Tibial artery (tissue), 4 donors: ENCODE results near the gene MICAL2.

ENCODE experiments used
- DNase-seq, 2 donors: peaks; one replicate each; pipeline ENCODE4 v3.0.0-alpha.2; 2019
- H3K27ac ChIP-seq, 2 donors: fragments of 200-600 bp; sonication (generic) in 1 of 2; 1 replicate in 1 of 2; 2 replicates in 1 of 2; pipeline ENCODE4 v1.5.1; 2018 to 2019; ENCODE audit warnings: mild to moderate bottlenecking in 1 of 2
- H3K27me3 ChIP-seq, 2 donors: fragments of 200-600 bp; sonication (generic) in 1 of 2; one replicate each; pipeline versions ENCODE4 v1.5.1 to v1.6.0; 2016 to 2019
- H3K36me3 ChIP-seq, 3 donors: fragments of 200-600 bp; sonication (generic) in 2 of 3; one replicate each; pipeline ENCODE4 v1.5.1; 2016 to 2019; ENCODE audit warnings: mild to moderate bottlenecking in 2 of 3
- H3K4me1 ChIP-seq, 4 donors: fragments of 200-600 bp; sonication (generic) in 2 of 4; 1 replicate in 3 of 4; 2 replicates in 1 of 4; pipeline ENCODE4 v1.5.1; 2016 to 2019
- H3K4me3 ChIP-seq, 2 donors: fragments of 200-600 bp; sonication (generic) in 1 of 2; 1 replicate in 1 of 2; 2 replicates in 1 of 2; pipeline ENCODE4 v1.5.1; 2018 to 2019; ENCODE audit warnings: mild to moderate bottlenecking in 2 of 2
- H3K9me3 ChIP-seq, 3 donors: fragments of 200-600 bp; sonication (generic) in 1 of 3; one replicate each; pipeline ENCODE4 v1.5.1; 2016 to 2019
- CTCF ChIP-seq, 2 experiments: fragments of 200-600 bp in 1 of 2; fragments of 450-650 bp in 1 of 2; IDR thresholded peaks; one replicate each; pipeline ENCODE4 v1.5.1; 2017 to 2019; ENCODE audit warnings: antibody characterized with exemption in 2 of 2, mild to moderate bottlenecking in 1 of 2, moderate library complexity in 1 of 2
- intact Hi-C: fragments of 100-400 bp; cut with DNase I; formaldehyde crosslinking; loops from one replicate; pipeline ENCODE4 v1.15.0; 2023; ENCODE audit warnings: low total_unique reads

Gene MICAL2

GRCh38 chr11:12253843-12254281 lies 143.5 kb downstream of the MICAL2 start:
- intact Hi-C loops, result no loop called here
- H3K4me3 ChIP-seq, result no peak overlapping the region
- H3K36me3 ChIP-seq, result peaks cover 52 to 79% (median 75%) of the 10 kb centered on the region in 3 donors
- no peak for DNase-seq
- no peaks in the 10 kb centered on the region for H3K9me3 ChIP-seq
- peaks cover 0 to 20% (median under 1%) of the 10 kb centered on the region in 4 donors for H3K4me1 ChIP-seq
- H3K27ac ChIP-seq, result peak overlapping the region in 1 of 2 donors; percentile 3
- H3K27me3 ChIP-seq, result no peaks in the 10 kb centered on the region
- TF ChIP-seq CTCF (IDR thresholded peaks at IDR 0.05), result no peak

GRCh38 chr11:12258451-12258850 lies 148.1 kb downstream of the MICAL2 start:
- Histone ChIP-seq H3K9me3 (no peaks in the 10 kb centered on the region), H3K36me3 (peaks cover 77 to 97% (median 96%) of the 10 kb centered on the region in 3 donors), H3K27me3 (no peaks in the 10 kb centered on the region), H3K4me1 (peaks cover 0 to 3% (median 0%) of the 10 kb centered on the region in 4 donors), H3K4me3 (no peak overlapping the region), H3K27ac (peak overlapping the region in 1 of 2 donors; percentile 33)
- TF ChIP-seq CTCF (IDR thresholded peaks at IDR 0.05), result no peak
- intact Hi-C loops, result no loop called here
- no peak for DNase-seq

- no peak overlapping the region for H3K4me3 ChIP-seq
- no peaks in the 10 kb centered on the region for H3K9me3 ChIP-seq
- no peaks in the 10 kb centered on the region for H3K27me3 ChIP-seq
- no peak for DNase-seq
- H3K36me3 ChIP-seq, result peaks cover 92 to 100% (median 99%) of the 10 kb centered on the region in 3 donors
- H3K4me1 ChIP-seq, result peaks cover 0 to 3% (median 0%) of the 10 kb centered on the region in 4 donors
- intact Hi-C loops, result no loop called here
- peak overlapping the region in 1 of 2 donors; percentile 48 for H3K27ac ChIP-seq
- no peak for TF ChIP-seq CTCF (IDR thresholded peaks at IDR 0.05)
Observed at GRCh38 chr11:12259956-12260355, 149.6 kb downstream of the MICAL2 start.

- H3K4me1 ChIP-seq, result peaks cover 0 to 3% (median 0%) of the 10 kb centered on the region in 4 donors
- peaks cover 85 to 92% (median 91%) of the 10 kb centered on the region in 3 donors for H3K36me3 ChIP-seq
Observed at GRCh38 chr11:12260731-12261521, 150.5 kb downstream of the MICAL2 start.

GRCh38 chr11:12261551-12261950 lies 151.2 kb downstream of the MICAL2 start:
- Histone ChIP-seq H3K27ac (peak overlapping the region; percentile 24 to 48), H3K4me3 (no peak overlapping the region), H3K36me3 (peaks cover 79 to 86% (median 84%) of the 10 kb centered on the region in 3 donors), H3K4me1 (peaks cover 0 to 3% (median 0%) of the 10 kb centered on the region in 4 donors), H3K27me3 (no peaks in the 10 kb centered on the region), H3K9me3 (no peaks in the 10 kb centered on the region)
- no peak for TF ChIP-seq CTCF (IDR thresholded peaks at IDR 0.05)
- peak in 1 of 2 donors; percentile 57 for DNase-seq
- intact Hi-C loops, result no loop called here

More at GRCh38 chr11:12260731-12261521, 150.5 kb downstream of the MICAL2 start:
- no peak for DNase-seq
- Histone ChIP-seq H3K27me3 (no peaks in the 10 kb centered on the region), H3K9me3 (no peaks in the 10 kb centered on the region), H3K4me3 (no peak overlapping the region), H3K27ac (peak overlapping the region; percentile 24 to 48)
- no peak for TF ChIP-seq CTCF (IDR thresholded peaks at IDR 0.05)
- intact Hi-C loops, result no loop called here
